Smooth muscle cell (in vitro differentiated cells): Measurements from ENCODE around the gene MFSD1. TPM values are rescaled to one million over a fixed set of nuclear protein-coding genes. Genes with fewer than 3 reads are reported as not detected.

ENCODE experiments used
- DNase-seq: peaks from one replicate; lab custom pipeline; 2025; ENCODE audit not compliant: unreplicated experiment; lab: John Stamatoyannopoulos, UW
- H2AFZ ChIP-seq: fragments of 200-600 bp; sonication (generic); 2 replicates; pipeline ENCODE4 v1.6.0; 2016; ENCODE audit warnings: antibody characterized with exemption, low read depth, mild to moderate bottlenecking
- H3F3A ChIP-seq: fragments of 200-600 bp; sonication (generic); 2 replicates; pipeline ENCODE4 v1.6.0; 2017; ENCODE audit warnings: antibody characterized with exemption, low read depth
- H3K27ac ChIP-seq: fragments of 200-600 bp; sonication (generic); 2 replicates; pipeline ENCODE4 v1.5.1; 2016; ENCODE audit warnings: low read depth, mild to moderate bottlenecking
- H3K27me3 ChIP-seq: fragments of 200-600 bp; sonication (generic); 2 replicates; pipeline ENCODE4 v1.6.1; 2016; ENCODE audit warnings: low read depth, mild to moderate bottlenecking
- H3K36me3 ChIP-seq: fragments of 200-600 bp; sonication (generic); 2 replicates; pipeline ENCODE4 v1.5.1; 2016; ENCODE audit warnings: low read depth
- H3K4me1 ChIP-seq: fragments of 200-600 bp; sonication (generic); 2 replicates; pipeline ENCODE4 v1.5.1; 2016; ENCODE audit warnings: low read depth
- H3K4me2 ChIP-seq: fragments of 200-600 bp; sonication (generic); 2 replicates; pipeline ENCODE4 v1.6.0; 2016; ENCODE audit warnings: mild to moderate bottlenecking
- H3K4me3 ChIP-seq: fragments of 200-600 bp; sonication (generic); 2 replicates; pipeline ENCODE4 v1.5.1; 2016; ENCODE audit warnings: mild to moderate bottlenecking
- H3K79me2 ChIP-seq: fragments of 200-600 bp; sonication (generic); 2 replicates; pipeline ENCODE4 v1.6.0; 2016; ENCODE audit warnings: low read depth, mild to moderate bottlenecking
- H3K9ac ChIP-seq: fragments of 200-600 bp; sonication (generic); 2 replicates; pipeline ENCODE4 v1.6.0; 2016; ENCODE audit warnings: low read depth
- H3K9me3 ChIP-seq: fragments of 200-600 bp; sonication (generic); replicated peaks from 2 replicates; pipeline ENCODE4 v1.5.1; 2016; ENCODE audit warnings: low read depth
- H4K20me1 ChIP-seq: fragments of 200-600 bp; sonication (generic); 2 replicates; pipeline ENCODE4 v1.6.0; 2016; ENCODE audit warnings: low read depth
- WGBS: methylation state at CpG from one replicate; pipeline ENCODE4 v1.1.7; 2016; ENCODE audit warnings: low lambda C conversion rate; 5-methylcytosine and 5-hydroxymethylcytosine counted together
- polyA plus RNA-seq: library from polyadenylated mRNA; unstranded; fragments of >200 nt; fragmentation: Nextera tagmentation; extraction: Ambion mirVana; gene quantifications from 2 replicates; pipeline ENCODE4 v1.2.1, GENCODE V29; 2016
- total RNA-seq: library from RNA; depleted of rRNA; stranded (reverse); fragments of >200 nt; gene quantifications from 2 replicates; pipeline ENCODE4 v1.2.3, GENCODE V29; 2014
- TF ChIP-seq, protein P1 (sequence below): fragments of 200-600 bp; sonication (generic); IDR thresholded peaks from 2 replicates; pipeline ENCODE4 v1.5.1; 2017; ENCODE audit warnings: borderline replicate concordance, mild to moderate bottlenecking, antibody characterized with exemption; ENCODE audit not compliant: insufficient read depth, poor library complexity, severe bottlenecking

The MFSD1 gene
- total and polyA plus RNA-seq, 2 experiments from 2014 or later: 64.7 to 95.0 TPM

DNA sequence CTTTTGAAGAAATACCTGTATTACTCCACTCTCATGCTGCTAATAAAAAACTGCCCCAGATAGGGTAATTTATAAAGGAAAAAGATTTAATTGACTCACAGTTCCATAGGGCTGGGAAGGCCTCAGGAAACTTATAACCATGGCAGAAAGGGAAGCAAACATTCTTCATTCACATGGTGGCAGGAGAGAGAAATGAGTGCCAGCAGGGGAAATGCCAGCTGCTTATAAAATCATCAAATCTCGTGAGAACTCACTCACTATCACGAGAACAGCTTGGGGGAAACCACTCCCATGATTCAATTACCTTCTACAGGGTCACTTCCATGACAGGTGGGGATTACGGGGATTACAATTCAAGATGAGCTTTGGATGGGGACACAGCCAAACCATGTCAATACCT lies 18.7 kb downstream of the MFSD1 start:
- WGBS: 93% methylated on average over 3 of the region's 3 CpGs
- H3K27me3 ChIP-seq: no peaks in the 10 kb centered on the region
- TF ChIP-seq, protein P1, sequence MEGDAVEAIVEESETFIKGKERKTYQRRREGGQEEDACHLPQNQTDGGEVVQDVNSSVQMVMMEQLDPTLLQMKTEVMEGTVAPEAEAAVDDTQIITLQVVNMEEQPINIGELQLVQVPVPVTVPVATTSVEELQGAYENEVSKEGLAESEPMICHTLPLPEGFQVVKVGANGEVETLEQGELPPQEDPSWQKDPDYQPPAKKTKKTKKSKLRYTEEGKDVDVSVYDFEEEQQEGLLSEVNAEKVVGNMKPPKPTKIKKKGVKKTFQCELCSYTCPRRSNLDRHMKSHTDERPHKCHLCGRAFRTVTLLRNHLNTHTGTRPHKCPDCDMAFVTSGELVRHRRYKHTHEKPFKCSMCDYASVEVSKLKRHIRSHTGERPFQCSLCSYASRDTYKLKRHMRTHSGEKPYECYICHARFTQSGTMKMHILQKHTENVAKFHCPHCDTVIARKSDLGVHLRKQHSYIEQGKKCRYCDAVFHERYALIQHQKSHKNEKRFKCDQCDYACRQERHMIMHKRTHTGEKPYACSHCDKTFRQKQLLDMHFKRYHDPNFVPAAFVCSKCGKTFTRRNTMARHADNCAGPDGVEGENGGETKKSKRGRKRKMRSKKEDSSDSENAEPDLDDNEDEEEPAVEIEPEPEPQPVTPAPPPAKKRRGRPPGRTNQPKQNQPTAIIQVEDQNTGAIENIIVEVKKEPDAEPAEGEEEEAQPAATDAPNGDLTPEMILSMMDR: no peak
- H4K20me1 ChIP-seq: no peaks in the 10 kb centered on the region
- DNase-seq: no peak
- peaks cover 17% of the 10 kb centered on the region for H3K36me3 ChIP-seq
- no peak overlapping the region for H3K4me2 ChIP-seq
- no peaks in the 10 kb centered on the region for H3F3A ChIP-seq
- no peak overlapping the region for H2AFZ ChIP-seq
- no peak overlapping the region for H3K4me3 ChIP-seq
- H3K9ac ChIP-seq: no peak overlapping the region
- H3K4me1 ChIP-seq: no peaks in the 10 kb centered on the region
- no peaks in the 10 kb centered on the region for H3K79me2 ChIP-seq
- H3K27ac ChIP-seq: no peak overlapping the region
- H3K9me3 ChIP-seq: no peaks in the 10 kb centered on the region

DNA sequence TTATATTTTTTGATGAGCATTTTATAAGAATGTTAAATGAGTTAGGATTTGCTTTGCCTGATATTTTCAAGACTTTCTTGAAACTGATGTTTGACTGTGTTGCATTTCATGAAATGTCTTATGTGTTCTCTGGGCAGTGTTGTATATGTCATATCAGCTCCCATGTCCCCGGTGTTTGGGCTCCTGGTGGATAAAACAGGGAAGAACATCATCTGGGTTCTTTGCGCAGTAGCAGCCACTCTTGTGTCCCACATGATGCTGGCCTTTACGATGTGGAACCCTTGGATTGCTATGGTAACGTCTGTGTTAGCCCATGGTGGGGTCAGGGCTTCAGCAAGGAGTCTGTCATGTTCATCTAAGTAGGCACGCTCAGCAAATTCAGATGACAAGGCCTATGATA lies 20.0 kb downstream of the MFSD1 start:
- DNase-seq: no peak
- no peaks in the 10 kb centered on the region for H3F3A ChIP-seq
- no peak overlapping the region for H3K9ac ChIP-seq
- no peak overlapping the region for H2AFZ ChIP-seq
- H3K27ac ChIP-seq: no peak overlapping the region
- no peaks in the 10 kb centered on the region for H3K27me3 ChIP-seq
- no peak overlapping the region for H3K4me2 ChIP-seq
- 97% methylated on average over 5 of the region's 5 CpGs for WGBS
- H4K20me1 ChIP-seq: no peaks in the 10 kb centered on the region
- H3K4me1 ChIP-seq: no peaks in the 10 kb centered on the region
- H3K79me2 ChIP-seq: no peaks in the 10 kb centered on the region
- peaks cover 17% of the 10 kb centered on the region for H3K36me3 ChIP-seq
- TF ChIP-seq, protein P1: no peak
- no peaks in the 10 kb centered on the region for H3K9me3 ChIP-seq
- no peak overlapping the region for H3K4me3 ChIP-seq

DNA sequence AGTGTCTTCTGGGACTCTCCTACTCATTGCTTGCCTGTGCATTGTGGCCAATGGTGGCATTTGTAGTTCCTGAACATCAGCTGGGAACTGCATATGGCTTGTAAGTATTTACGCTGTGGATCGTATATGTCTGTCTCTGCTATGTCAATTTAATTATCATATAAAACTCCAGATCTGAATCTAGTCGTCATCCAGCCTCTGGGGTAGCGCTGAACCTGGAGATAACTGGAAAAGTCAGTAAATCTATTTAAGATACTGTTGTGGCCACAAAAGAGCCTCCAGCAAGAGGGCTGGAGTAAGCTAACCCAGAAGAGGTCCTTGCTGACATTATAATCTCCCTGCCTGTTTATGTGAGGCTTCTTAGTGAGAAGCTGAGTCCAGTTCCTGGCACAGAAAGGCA lies 21.6 kb downstream of the MFSD1 start:
- no peak overlapping the region for H2AFZ ChIP-seq
- DNase-seq: no peak
- no peak overlapping the region for H3K9ac ChIP-seq
- 96% methylated on average over 4 of the region's 4 CpGs for WGBS
- H3K27ac ChIP-seq: no peak overlapping the region
- H3K79me2 ChIP-seq: no peaks in the 10 kb centered on the region
- H3F3A ChIP-seq: no peaks in the 10 kb centered on the region
- no peak overlapping the region for H3K4me3 ChIP-seq
- no peaks in the 10 kb centered on the region for H4K20me1 ChIP-seq
- H3K9me3 ChIP-seq: no peaks in the 10 kb centered on the region
- H3K4me2 ChIP-seq: no peak overlapping the region
- H3K36me3 ChIP-seq: peaks cover 17% of the 10 kb centered on the region
- H3K27me3 ChIP-seq: no peaks in the 10 kb centered on the region
- TF ChIP-seq, protein P1: no peak
- no peaks in the 10 kb centered on the region for H3K4me1 ChIP-seq

DNA sequence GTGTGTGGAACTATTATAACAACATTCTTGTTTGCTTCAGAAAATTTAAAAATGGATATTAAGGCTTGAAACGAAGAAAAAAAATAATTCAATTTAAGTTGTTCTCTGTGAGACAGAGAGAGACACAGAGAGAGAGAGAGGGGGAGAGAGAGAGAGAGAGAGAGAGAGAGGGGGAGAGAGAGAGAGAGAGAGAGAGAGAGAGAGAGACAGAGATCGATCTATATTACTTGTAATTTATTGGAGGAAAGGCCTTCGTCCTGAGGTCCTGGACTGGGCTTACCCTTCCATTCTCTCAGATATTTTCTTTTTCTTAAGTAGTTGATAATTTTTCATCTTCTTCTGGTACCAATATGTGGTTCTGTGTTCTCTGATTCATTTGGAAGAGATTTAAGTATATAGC lies 25.9 kb downstream of the MFSD1 start:
- Histone ChIP-seq H2AFZ (no peak overlapping the region), H3K27me3 (no peaks in the 10 kb centered on the region), H3K9ac (no peak overlapping the region), H3K36me3 (peaks cover 27% of the 10 kb centered on the region), H3F3A (no peaks in the 10 kb centered on the region), H3K4me1 (no peaks in the 10 kb centered on the region), H3K79me2 (no peaks in the 10 kb centered on the region), H4K20me1 (no peaks in the 10 kb centered on the region), H3K9me3 (no peaks in the 10 kb centered on the region), H3K4me2 (no peak overlapping the region), H3K27ac (no peak overlapping the region), H3K4me3 (no peak overlapping the region)
- WGBS: 97% methylated on average over 3 of the region's 3 CpGs
- DNase-seq: no peak
- TF ChIP-seq, protein P1: no peak
